ENCODE results near the gene TBCK. TPM values are rescaled to one million over a fixed set of nuclear protein-coding genes. Genes with fewer than 3 reads are reported as not detected.

TBCK gene
- total RNA-seq, 1 experiment from 2014 or later: 7.6 TPM

DNA sequence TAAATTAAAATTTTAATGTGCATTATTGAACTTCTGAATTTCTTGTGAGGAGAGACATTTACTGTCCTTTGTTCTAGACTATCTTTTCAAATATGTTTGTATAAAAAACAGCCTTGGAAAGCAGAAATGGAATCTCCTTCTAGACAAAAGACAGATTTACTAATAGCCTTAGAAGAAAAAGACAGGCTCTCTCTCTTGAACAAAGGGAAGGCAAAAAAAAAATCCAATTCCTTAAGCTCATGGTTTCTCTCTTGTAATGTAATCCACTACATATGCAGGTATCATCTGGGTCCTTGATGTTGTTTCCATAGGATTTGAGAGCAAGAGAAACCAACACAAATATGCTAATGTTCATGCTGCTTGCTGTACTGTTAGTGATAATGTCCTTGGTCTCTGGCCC, 106.0 kb downstream of the TBCK start:
- CTCF ChIA-PET: no interaction called here
- BruUV-seq (replicated peaks): no TSS peak
- no peak for ATAC-seq

GRCh38 chr4:106208481-106209460, 107.2 kb downstream of the TBCK start:
- H3K36me3 ChIP-seq (ENCODE audit: low read depth, low read length): no peaks in the 10 kb centered on the region
- TF ChIP-seq EZH2phosphoT487 (IDR thresholded peaks at IDR 0.05; ENCODE audit: borderline replicate concordance, low read length): no peak
- TF ChIP-seq CTCF (conservative IDR thresholded peaks at IDR 0.05; ENCODE audit: low read depth, low read length): no peak
- TF ChIP-seq EZH2 (IDR thresholded peaks at IDR 0.05; ENCODE audit: low read length, unreplicated experiment): no peak
- H3K27me3 ChIP-seq (ENCODE audit: low read length): no peaks in the 10 kb centered on the region
- H3K79me2 ChIP-seq (ENCODE audit: low read length): no peaks in the 10 kb centered on the region
- ChIA-PET POLR2A (ENCODE audit: unreplicated experiment) (no interaction called here), CTCF (no interaction called here)
- intact Hi-C loops (cut with micrococcal nuclease): loop anchor here (10.0 kb wide), 2 partner anchors 314 to 494 kb away; partner anchors contain the start of gene NPNT
- H4K20me1 ChIP-seq (ENCODE audit: low read length): no peaks in the 10 kb centered on the region
- no peak overlapping the region for H3K27ac ChIP-seq (ENCODE audit: low read length)
- no peak overlapping the region for H3K9ac ChIP-seq (ENCODE audit: low read length)
- no peaks in the 10 kb centered on the region for H3K9me3 ChIP-seq (ENCODE audit: low read length)
- H3F3A ChIP-seq (ENCODE audit: low read length, unreplicated experiment): no peaks in the 10 kb centered on the region
- H3K4me2 ChIP-seq (ENCODE audit: low read length): no peak overlapping the region
- no peaks in the 10 kb centered on the region for H3K4me1 ChIP-seq (ENCODE audit: insufficient read depth, low read length)
- BruUV-seq (replicated peaks): no TSS peak
- DNase-seq (no peak), ATAC-seq (no peak)
- no peak overlapping the region for H3K4me3 ChIP-seq (ENCODE audit: low read length)
- no peaks in the 10 kb centered on the region for H3K9me2 ChIP-seq (replicated peaks; ENCODE audit: low read length)
- H2AFZ ChIP-seq (ENCODE audit: low read length): no peak overlapping the region

More for the DNA sequence above, 106.0 kb downstream of the TBCK start:
- no peak overlapping the region for H3K9ac ChIP-seq (ENCODE audit: low read length)
- DNase-seq: no peak
- H3K79me2 ChIP-seq (ENCODE audit: low read length): no peaks in the 10 kb centered on the region
- no peak overlapping the region for H2AFZ ChIP-seq (ENCODE audit: low read length)
- POLR2A ChIA-PET (ENCODE audit: unreplicated experiment): no interaction called here
- TF ChIP-seq EZH2 (IDR thresholded peaks at IDR 0.05; ENCODE audit: low read length, unreplicated experiment): no peak
- H3K4me2 ChIP-seq (ENCODE audit: low read length): no peak overlapping the region
- no peaks in the 10 kb centered on the region for H4K20me1 ChIP-seq (ENCODE audit: low read length)
- H3K27ac ChIP-seq (ENCODE audit: low read length): no peak overlapping the region
- H3F3A ChIP-seq (ENCODE audit: low read length, unreplicated experiment): no peaks in the 10 kb centered on the region
- no peaks in the 10 kb centered on the region for H3K4me1 ChIP-seq (ENCODE audit: insufficient read depth, low read length)
- no peaks in the 10 kb centered on the region for H3K27me3 ChIP-seq (ENCODE audit: low read length)
- intact Hi-C loops (cut with micrococcal nuclease): no loop called here
- no peaks in the 10 kb centered on the region for H3K36me3 ChIP-seq (ENCODE audit: low read depth, low read length)
- H3K9me3 ChIP-seq (ENCODE audit: low read length): no peaks in the 10 kb centered on the region
- H3K9me2 ChIP-seq (replicated peaks; ENCODE audit: low read length): no peaks in the 10 kb centered on the region
- H3K4me3 ChIP-seq (ENCODE audit: low read length): no peak overlapping the region

- BruUV-seq (replicated peaks): no TSS peak
- no peaks in the 10 kb centered on the region for H3K4me1 ChIP-seq (ENCODE audit: insufficient read depth, low read length)
- CTCF ChIA-PET: no interaction called here
- no peak overlapping the region for H3K27ac ChIP-seq (ENCODE audit: low read length)
- H3K27me3 ChIP-seq (ENCODE audit: low read length): no peaks in the 10 kb centered on the region
- H3K4me2 ChIP-seq (ENCODE audit: low read length): no peak overlapping the region
- H3K36me3 ChIP-seq (ENCODE audit: low read depth, low read length): no peaks in the 10 kb centered on the region
- H4K20me1 ChIP-seq (ENCODE audit: low read length): no peaks in the 10 kb centered on the region
- H3K9me2 ChIP-seq (replicated peaks; ENCODE audit: low read length): no peaks in the 10 kb centered on the region
- H3K79me2 ChIP-seq (ENCODE audit: low read length): no peaks in the 10 kb centered on the region
- intact Hi-C loops (cut with micrococcal nuclease): loop anchor here (5.0 to 10.0 kb wide), 3 partner anchors 307 to 679 kb away; partner anchors contain the start of gene NPNT
- no peaks in the 10 kb centered on the region for H3F3A ChIP-seq (ENCODE audit: low read length, unreplicated experiment)
- DNase-seq (peak; percentile 33), ATAC-seq (peak; percentile 59; the same call in 1 of the 2 replicates)
- no peaks in the 10 kb centered on the region for H3K9me3 ChIP-seq (ENCODE audit: low read length)
- H3K4me3 ChIP-seq (ENCODE audit: low read length): no peak overlapping the region
- no peak overlapping the region for H2AFZ ChIP-seq (ENCODE audit: low read length)
- no peak for TF ChIP-seq EZH2 (IDR thresholded peaks at IDR 0.05; ENCODE audit: low read length, unreplicated experiment)
- TF ChIP-seq CTCF (conservative IDR thresholded peaks at IDR 0.05; ENCODE audit: low read depth, low read length): peak; percentile 71
- POLR2A ChIA-PET (ENCODE audit: unreplicated experiment): no interaction called here
- no peak overlapping the region for H3K9ac ChIP-seq (ENCODE audit: low read length)
Measured at GRCh38 chr4:106201373-106201772, 114.6 kb downstream of the TBCK start.

Data from PC-3 (cell line).